H1 (cell line): ENCODE measurements around the gene MYRF. TPM values are rescaled to one million over a fixed set of nuclear protein-coding genes. Genes with fewer than 3 reads are reported as not detected.

Source experiments
- CTCF ChIA-PET: fragments of 300-600 bp; sonication (Branson Sonifier 250); formaldehyde crosslinking; loops from one replicate; lab custom pipeline; 2021; ENCODE audit not compliant: partially characterized antibody; lab: Charles Lee
- POLR2A ChIA-PET: fragments of 300-600 bp; sonication (Branson Sonifier 250); formaldehyde crosslinking; loops from one replicate; lab custom pipeline; 2021; ENCODE audit warnings: inconsistent platforms; ENCODE audit not compliant: partially characterized antibody; lab: Charles Lee
- DNase-seq, 2 experiments: peaks; one replicate each; pipeline versions ENCODE4 v3.0.0 to v3.0.0-alpha.2; 2010 to 2022; ENCODE audit warnings: low spot score in 2 of 2, low read depth in 1 of 2, mixed read lengths in 1 of 2
- FAIRE-seq: peaks from 2 replicates; lab custom pipeline; 2011; peaks lifted over from hg19 to GRCh38; lab: Jason Lieb, UNC
- H2AFZ ChIP-seq: 2 replicates; pipeline ENCODE4 v1.8.1; 2012; ENCODE audit warnings: low read length, inconsistent platforms
- H2AK5ac ChIP-seq: 2 replicates; pipeline ENCODE4 v1.6.1; 2013; ENCODE audit warnings: low read depth, low read length
- H2BK120ac ChIP-seq: replicated peaks from 2 replicates; pipeline ENCODE3; 2013; ENCODE audit warnings: low read depth, low read length, inconsistent platforms
- H2BK12ac ChIP-seq: 2 replicates; pipeline ENCODE4 v1.6.1; 2013; ENCODE audit warnings: low read depth, low read length
- H2BK15ac ChIP-seq: 2 replicates; pipeline ENCODE4 v1.6.1; 2013; ENCODE audit warnings: low read length
- H2BK20ac ChIP-seq: 2 replicates; pipeline ENCODE4 v1.6.1; 2013; ENCODE audit warnings: low read length
- H2BK5ac ChIP-seq: 2 replicates; pipeline ENCODE4 v1.6.1; 2013; ENCODE audit warnings: low read depth, low read length
- H3K14ac ChIP-seq: 2 replicates; pipeline ENCODE4 v1.6.1; 2013; ENCODE audit warnings: inconsistent platforms; ENCODE audit not compliant: insufficient read length
- H3K18ac ChIP-seq: 2 replicates; pipeline ENCODE4 v1.6.1; 2013; ENCODE audit warnings: low read length; ENCODE audit errors: extremely low read depth
- H3K23ac ChIP-seq: 2 replicates; pipeline ENCODE4 v1.6.1; 2013; ENCODE audit warnings: inconsistent platforms; ENCODE audit not compliant: insufficient read length
- H3K23me2 ChIP-seq: 2 replicates; pipeline ENCODE4 v1.6.1; 2013; ENCODE audit warnings: low read depth, low read length
- H3K27ac ChIP-seq: 2 replicates; pipeline ENCODE4 v1.6.1; 2011; ENCODE audit warnings: low read depth, low read length, inconsistent platforms
- H3K27me3 ChIP-seq, 4 experiments: replicated peaks in 1 of 4; 1 replicate in 1 of 4; 2 replicates in 3 of 4; pipeline versions ENCODE4 v1.6.1 to v1.8.1; 2011 to 2013; ENCODE audit warnings: low read length in 3 of 4, mild to moderate bottlenecking in 3 of 4, inconsistent platforms in 2 of 4, mixed read lengths in 2 of 4, moderate library complexity in 1 of 4; ENCODE audit not compliant: control insufficient read depth in 3 of 4, insufficient read depth in 3 of 4; ENCODE audit errors: extremely low read depth in 1 of 4
- H3K36me3 ChIP-seq, 4 experiments: 2 replicates each; pipeline versions ENCODE4 v1.6.1 to v1.8.1; 2011 to 2013; ENCODE audit warnings: mild to moderate bottlenecking in 4 of 4, low read length in 3 of 4, moderate library complexity in 2 of 4, control low read depth in 1 of 4, inconsistent platforms in 1 of 4; ENCODE audit not compliant: insufficient read depth in 4 of 4, control insufficient read depth in 2 of 4
- H3K4ac ChIP-seq: replicated peaks from 2 replicates; pipeline ENCODE3; 2013; ENCODE audit warnings: low read length, low read depth, mixed read lengths, inconsistent platforms; ENCODE audit not compliant: insufficient read length
- H3K4me1 ChIP-seq, 4 experiments: replicated peaks in 1 of 4; 1 replicate in 1 of 4; 2 replicates in 3 of 4; pipeline versions ENCODE4 v1.6.1 to v1.8.1; 2011 to 2013; ENCODE audit warnings: low read length in 3 of 4, inconsistent platforms in 2 of 4, mixed read lengths in 1 of 4; ENCODE audit not compliant: insufficient read depth in 4 of 4, control insufficient read depth in 3 of 4
- H3K4me2 ChIP-seq, 2 experiments: 2 replicates each; pipeline versions ENCODE4 v1.6.1 to v1.8.1; 2011 to 2013; ENCODE audit warnings: low read depth in 2 of 2, low read length in 2 of 2, control low read depth in 1 of 2, inconsistent platforms in 1 of 2, mild to moderate bottlenecking in 1 of 2; ENCODE audit not compliant: insufficient read depth in 1 of 2
- H3K4me3 ChIP-seq, 4 experiments: fragments of 200-600, 300-600 bp in 1 of 4; sonication (generic), shearing (Covaris generic), sonication (Bioruptor Twin) in 1 of 4; 2 replicates each; pipeline versions ENCODE4 v1.5.1 to v1.8.1; 2011 to 2016; ENCODE audit warnings: low read length in 4 of 4, low read depth in 3 of 4, control low read depth in 2 of 4, inconsistent platforms in 2 of 4, mild to moderate bottlenecking in 2 of 4, mixed read lengths in 1 of 4, moderate library complexity in 1 of 4; ENCODE audit not compliant: insufficient read depth in 2 of 4; ENCODE audit errors: extremely low read depth in 1 of 4
- H3K56ac ChIP-seq: replicated peaks from 2 replicates; pipeline ENCODE3; 2013; ENCODE audit warnings: low read depth, mild to moderate bottlenecking, mixed read lengths, low read length, inconsistent platforms; ENCODE audit not compliant: insufficient read length
- H3K79me1 ChIP-seq: 2 replicates; pipeline ENCODE4 v1.6.1; 2013; ENCODE audit warnings: low read depth, low read length, control low read depth
- H3K79me2 ChIP-seq, 2 experiments: 2 replicates each; pipeline versions ENCODE4 v1.6.1 to v1.8.1; 2012 to 2013; ENCODE audit warnings: low read length in 2 of 2, mild to moderate bottlenecking in 2 of 2, inconsistent platforms in 1 of 2; ENCODE audit not compliant: insufficient read depth in 2 of 2, control insufficient read depth in 1 of 2
- H3K9ac ChIP-seq, 4 experiments: replicated peaks in 1 of 4; 1 replicate in 1 of 4; 2 replicates in 3 of 4; pipeline versions ENCODE4 v1.6.1 to v1.8.1; 2011 to 2013; ENCODE audit warnings: low read depth in 3 of 4, low read length in 3 of 4, control low read depth in 2 of 4, mild to moderate bottlenecking in 2 of 4, moderate library complexity in 2 of 4, inconsistent platforms in 1 of 4; ENCODE audit errors: extremely low read depth in 1 of 4
- H3K9me3 ChIP-seq, 2 experiments: 2 replicates each; pipeline versions ENCODE4 v1.6.1 to v1.8.1; 2012 to 2013; ENCODE audit warnings: mild to moderate bottlenecking in 2 of 2, moderate library complexity in 2 of 2, control low read depth in 1 of 2, inconsistent platforms in 1 of 2, low read depth in 1 of 2, low read length in 1 of 2, mixed read lengths in 1 of 2; ENCODE audit not compliant: insufficient read depth in 2 of 2
- H4K20me1 ChIP-seq, 2 experiments: replicated peaks in 1 of 2; 2 replicates each; pipeline versions ENCODE3 to v1.8.1; 2011 to 2013; ENCODE audit warnings: inconsistent platforms in 2 of 2, low read length in 2 of 2, mild to moderate bottlenecking in 1 of 2; ENCODE audit not compliant: insufficient read depth in 2 of 2, control insufficient read depth in 1 of 2
- H4K5ac ChIP-seq: 2 replicates; pipeline ENCODE4 v1.6.1; 2013; ENCODE audit warnings: low read length, low read depth, mixed read lengths, inconsistent platforms; ENCODE audit not compliant: insufficient read length
- H4K8ac ChIP-seq: 2 replicates; pipeline ENCODE4 v1.8.0; 2013; ENCODE audit warnings: mild to moderate bottlenecking, moderate library complexity, low read length, inconsistent platforms; ENCODE audit not compliant: insufficient read depth; ENCODE audit errors: extremely low read depth
- H4K91ac ChIP-seq: replicated peaks from 2 replicates; pipeline ENCODE3; 2013; ENCODE audit warnings: low read length, mixed read lengths, inconsistent platforms; ENCODE audit not compliant: insufficient read length
- ASH2L ChIP-seq: fragments of 200-600, 300-600 bp; sonication (generic); IDR thresholded peaks from one replicate; pipeline ENCODE4 v1.7.1; 2017; ENCODE audit warnings: low read length
- ATF2 ChIP-seq: IDR thresholded peaks from 2 replicates; pipeline ENCODE4 v1.6.1; 2012; ENCODE audit warnings: low read length, inconsistent platforms
- BRCA1 ChIP-seq: IDR thresholded peaks from 2 replicates; pipeline ENCODE4 v1.6.1; 2012; ENCODE audit warnings: low read depth, low read length, improper control_type of control experiment
- EGR1 ChIP-seq: IDR thresholded peaks from 2 replicates; pipeline ENCODE4 v1.6.1; 2011; ENCODE audit warnings: low read depth, low read length, borderline replicate concordance
- PHF8 ChIP-seq: fragments of 200-600 bp; sonication (generic); conservative IDR thresholded peaks from 2 replicates; pipeline ENCODE4 v1.7.1; 2012; ENCODE audit warnings: low read depth, mild to moderate bottlenecking, inconsistent platforms, low read length, moderate library complexity
- RNF2 ChIP-seq: fragments of 200-900, 300-1000 bp; sonication (generic); IDR thresholded peaks from 2 replicates; pipeline ENCODE4 v1.7.1; 2016; ENCODE audit warnings: borderline replicate concordance, low read depth, mild to moderate bottlenecking, antibody characterized with exemption, low read length; ENCODE audit not compliant: poor library complexity, severe bottlenecking; ENCODE audit errors: missing control alignments
- SIN3A ChIP-seq, 2 experiments: IDR thresholded peaks in 1 of 2; conservative IDR thresholded peaks in 1 of 2; 2 replicates each; pipeline ENCODE4 v1.6.1; 2011 to 2012; ENCODE audit warnings: low read length in 2 of 2, improper control_type of control experiment in 1 of 2, low read depth in 1 of 2, mild to moderate bottlenecking in 1 of 2
- TAF1 ChIP-seq: IDR thresholded peaks from 2 replicates; pipeline ENCODE4 v1.6.1; 2011; ENCODE audit warnings: mild to moderate bottlenecking, low read depth, low read length
- WGBS, 2 experiments: shearing (Covaris generic) in 1 of 2; methylation state at CpG; one replicate each; pipeline versions ENCODE4 v1.1.6 to v1.1.7; 2013 to 2015; ENCODE audit warnings: low lambda C conversion rate in 2 of 2, mixed read lengths in 2 of 2, inconsistent platforms in 1 of 2, low coverage in 1 of 2, missing lambda C conversion rate in 1 of 2; ENCODE audit not compliant: insufficient replicate concordance in 2 of 2, insufficient coverage in 1 of 2, insufficient read length in 1 of 2; ENCODE audit errors: extremely low coverage in 1 of 2, missing lambda C conversion rate in 1 of 2; 5-methylcytosine and 5-hydroxymethylcytosine counted together
- polyA plus RNA-seq, 7 experiments: library from polyadenylated mRNA; depleted of rRNA in 3 of 7; stranded (reverse) in 5 of 7; unstranded in 2 of 7; fragments of >200 nt in 5 of 7; fragments of 200-250 nt in 2 of 7; gene quantifications; 1 replicate in 5 of 7; 2 replicates in 1 of 7; 4 replicates in 1 of 7; pipeline versions ENCODE4 v1.2.1 to v1.2.3, GENCODE V29; 2011 to 2013; ENCODE audit warnings: missing spikeins in 2 of 7, mixed read lengths in 2 of 7
- total RNA-seq: library from RNA; stranded (reverse); fragmentation: NEBNext Ultra II Directional; extraction: Animal tissue kit (Norgen Biotek cat#: 25700); gene quantifications from 2 replicates; pipeline ENCODE4 v1.2.1, GENCODE V29; 2021

MYRF gene
- total and polyA plus RNA-seq, 2 of the 8 experiments (the other 6 are each of a cell fraction or from before 2014, with no cell fraction given), result 6.0 to 6.1 TPM

- no peak for FAIRE-seq
- Histone ChIP-seq H4K8ac (peak overlapping the region; percentile 85; the same call in 1 of the 2 replicates), H3K4me3 (peak overlapping the region in 3 of 4 experiments; percentile 24 to 62 (median 26); a peak in 4 of 8 replicates), H3K79me2 (no peaks in the 10 kb centered on the region; a peak in 1 of 4 replicates), H2AFZ (no peak overlapping the region), H3K23me2 (peaks cover 2% of the 10 kb centered on the region), H4K5ac (peak overlapping the region; percentile 70), H3K18ac (peak overlapping the region; percentile 96), H3K36me3 (no peaks in the 10 kb centered on the region; a peak in 1 of 8 replicates), H2AK5ac (peak overlapping the region; percentile 96), H3K4me2 (peak overlapping the region; percentile 40 to 69), H3K14ac (no peak overlapping the region), H4K20me1 (peaks cover 0 to 6% of the 10 kb centered on the region in 2 experiments), H3K27ac (no peak overlapping the region), H2BK20ac (peak overlapping the region; percentile 90; the same call in 1 of the 2 replicates), H3K23ac (no peak overlapping the region), H3K9me3 (no peaks in the 10 kb centered on the region), H2BK5ac (peak overlapping the region; percentile 97; the same call in 1 of the 2 replicates), H4K91ac (peak overlapping the region; percentile 98), H2BK15ac (peak overlapping the region; percentile 83; the same call in 1 of the 2 replicates), H2BK12ac (peak overlapping the region; percentile 97; the same call in 1 of the 2 replicates), H3K4me1 (peaks cover 0 to 34% (median 25%) of the 10 kb centered on the region in 4 experiments; a peak in 6 of 7 replicates), H3K4ac (peak overlapping the region; percentile 89), H3K56ac (no peak overlapping the region), H3K9ac (peak overlapping the region in 1 of 4 experiments; percentile 8; a peak in 2 of 7 replicates), H3K27me3 (no peaks in the 10 kb centered on the region), H3K79me1 (no peaks in the 10 kb centered on the region; the same call in 1 of the 2 replicates), H2BK120ac (no peak overlapping the region)
- DNase-seq, result peak in 1 of 2 experiments; percentile 70
- ChIA-PET POLR2A (interaction anchor here (0.8 to 2.0 kb wide), 7 partner anchors 8 to 131 kb away, joined by 3 to 5 read pairs (median 3); partner anchors contain the start of genes FEN1 and TMEM258), CTCF (interaction anchor here (0.9 to 8.3 kb wide), 16 partner anchors 9 to 79 kb away, joined by 3 to 127 read pairs (median 6); no protein-coding TSS in a partner anchor)
- WGBS, 2 experiments, result 23% methylated on average over 8 of the region's 9 CpGs; no CpG with 5 or more reads in 1 of the 2 experiments
- no peak for TF ChIP-seq BRCA1
- TF ChIP-seq TAF1, result no peak
- no peak for TF ChIP-seq ASH2L
- 0 out of 4 replicates have a peak, but pooled peaks of 1 of the 2 experiments have one; percentile 24 for TF ChIP-seq SIN3A (conservative IDR thresholded peaks at IDR 0.05 in 1 of 2, IDR thresholded peaks at IDR 0.05 in 1 of 2; ENCODE audit: low read depth in 1 of 2, low read length in 2 of 2)
- TF ChIP-seq PHF8, result no peak
- no peak for TF ChIP-seq RNF2
- peak; percentile 85; the same call in 1 of the 2 replicates for TF ChIP-seq EGR1
- TF ChIP-seq ATF2, result no peak
These were observed 34.3 kb upstream of the MYRF start for GRCh38 chr11:61718046-61718531.
